IPS-18c (cell line): ENCODE measurements around the gene CPD.

ENCODE experiments used
- H3K4me3 ChIP-seq: 2 replicates; pipeline ENCODE4 v1.7.0; 2013; ENCODE audit warnings: low read depth, mild to moderate bottlenecking, low read length, moderate library complexity; ENCODE audit not compliant: insufficient read depth
- H3K9me3 ChIP-seq: one replicate; pipeline ENCODE4 v1.6.1; 2013; ENCODE audit warnings: mild to moderate bottlenecking, low read length, moderate library complexity; ENCODE audit not compliant: control insufficient read depth, insufficient read depth

The CPD gene

GRCh38 chr17:30377574-30378240 is 1.0 kb upstream of the CPD start:
- H3K9me3 ChIP-seq, result no peaks in the 10 kb centered on the region
- H3K4me3 ChIP-seq, result no peak overlapping the region

- Histone ChIP-seq H3K9me3 (no peaks in the 10 kb centered on the region), H3K4me3 (peak overlapping the region; percentile 80)
Observed at GRCh38 chr17:30378241-30378824, 394 bp upstream of the CPD start.

GRCh38 chr17:30379303-30379902 is 676 bp downstream of the CPD start:
- peak overlapping the region; percentile 80 for H3K4me3 ChIP-seq
- no peaks in the 10 kb centered on the region for H3K9me3 ChIP-seq

GRCh38 chr17:30379903-30380381 is 1.2 kb downstream of the CPD start:
- no peaks in the 10 kb centered on the region for H3K9me3 ChIP-seq
- H3K4me3 ChIP-seq, result peak overlapping the region; percentile 80

- Histone ChIP-seq H3K9me3 (no peaks in the 10 kb centered on the region), H3K4me3 (no peak overlapping the region; the same call in 1 of the 2 replicates)
Observed at GRCh38 chr17:30380643-30381339, 2.1 kb downstream of the CPD start.

- H3K9me3 ChIP-seq, result no peaks in the 10 kb centered on the region
- H3K4me3 ChIP-seq, result no peak overlapping the region
Observed at GRCh38 chr17:30381340-30381659, 2.6 kb downstream of the CPD start.

GRCh38 chr17:30382345-30382744 is 3.6 kb downstream of the CPD start:
- Histone ChIP-seq H3K4me3 (no peak overlapping the region), H3K9me3 (no peaks in the 10 kb centered on the region)

- no peaks in the 10 kb centered on the region for H3K9me3 ChIP-seq
- H3K4me3 ChIP-seq, result no peak overlapping the region
Observed at GRCh38 chr17:30388321-30389179, 9.8 kb downstream of the CPD start.

GRCh38 chr17:30389756-30390300 is 11.1 kb downstream of the CPD start:
- H3K9me3 ChIP-seq, result no peaks in the 10 kb centered on the region
- H3K4me3 ChIP-seq, result no peak overlapping the region

GRCh38 chr17:30391534-30391933 is 12.8 kb downstream of the CPD start:
- Histone ChIP-seq H3K9me3 (no peaks in the 10 kb centered on the region), H3K4me3 (no peak overlapping the region)

GRCh38 chr17:30393491-30393890 is 14.8 kb downstream of the CPD start:
- Histone ChIP-seq H3K4me3 (no peak overlapping the region), H3K9me3 (no peaks in the 10 kb centered on the region)

- Histone ChIP-seq H3K9me3 (no peaks in the 10 kb centered on the region), H3K4me3 (no peak overlapping the region)
Observed at GRCh38 chr17:30393911-30394867, 15.5 kb downstream of the CPD start.

- Histone ChIP-seq H3K4me3 (no peak overlapping the region), H3K9me3 (no peaks in the 10 kb centered on the region)
Observed at GRCh38 chr17:30395398-30396022, 16.8 kb downstream of the CPD start.

- no peak overlapping the region for H3K4me3 ChIP-seq
- H3K9me3 ChIP-seq, result no peaks in the 10 kb centered on the region
Observed at GRCh38 chr17:30396129-30396528, 17.4 kb downstream of the CPD start.

- no peak overlapping the region for H3K4me3 ChIP-seq
Observed at GRCh38 chr17:30396612-30397011, 17.9 kb downstream of the CPD start.

More at GRCh38 chr17:30396612-30397011, 17.9 kb downstream of the CPD start:
- H3K9me3 ChIP-seq, result no peaks in the 10 kb centered on the region
